ENCODE results near the gene GPT2. TPM values are rescaled to one million over a fixed set of nuclear protein-coding genes. Genes with fewer than 3 reads are reported as not detected.
"Not testable (repeated sequence)": the region's sequence is repeated elsewhere in the genome, so short reads cannot be mapped to it uniquely, and the experiment has no call there.

Gene GPT2
- total RNA-seq, 1 donor from 2014 or later = 15.7 TPM

- H3K4me3 ChIP-seq (ENCODE audit: low read length in 3 of 3) = no peak overlapping the region
- peaks cover 2 to 5% (median 3%) of the 10 kb centered on the region in 3 donors for H3K4me1 ChIP-seq (ENCODE audit: control insufficient read depth in 3 of 3, insufficient read depth in 3 of 3, low read length in 3 of 3)
- no peaks in the 10 kb centered on the region for H3K9me3 ChIP-seq (ENCODE audit: control insufficient read depth in 3 of 3, low read length in 3 of 3)
- no peak overlapping the region for H3K27ac ChIP-seq (ENCODE audit: low read depth, low read length)
- no peak overlapping the region for H3K9ac ChIP-seq (ENCODE audit: low read depth in 1 of 3, low read length in 3 of 3)
- no peaks in the 10 kb centered on the region for H3K36me3 ChIP-seq (ENCODE audit: control insufficient read depth in 3 of 3, insufficient read depth in 3 of 3, low read length in 3 of 3)
- H3K27me3 ChIP-seq (ENCODE audit: control insufficient read depth in 3 of 3, insufficient read depth in 3 of 3, low read length in 3 of 3) = no peaks in the 10 kb centered on the region
Observed at GRCh38 chr16:46866286-46866685, 17.9 kb upstream of the GPT2 start.

- not testable (repeated sequence) for H3K9ac ChIP-seq (ENCODE audit: low read depth in 1 of 3, low read length in 3 of 3); H3K4me1 ChIP-seq (ENCODE audit: control insufficient read depth in 3 of 3, insufficient read depth in 3 of 3, low read length in 3 of 3); H3K9me3 ChIP-seq (ENCODE audit: control insufficient read depth in 3 of 3, low read length in 3 of 3); H3K27ac ChIP-seq (ENCODE audit: low read depth, low read length); H3K4me3 ChIP-seq (ENCODE audit: low read length in 3 of 3); H3K27me3 ChIP-seq (ENCODE audit: control insufficient read depth in 3 of 3, insufficient read depth in 3 of 3, low read length in 3 of 3); H3K36me3 ChIP-seq (ENCODE audit: control insufficient read depth in 3 of 3, insufficient read depth in 3 of 3, low read length in 3 of 3)
Observed at GRCh38 chr16:46867486-46867885, 16.7 kb upstream of the GPT2 start.

GRCh38 chr16:46868891-46869290 lies 15.3 kb upstream of the GPT2 start:
- H3K9ac ChIP-seq (ENCODE audit: low read depth in 1 of 3, low read length in 3 of 3) = not testable (repeated sequence)

GRCh38 chr16:46871597-46871996 lies 12.6 kb upstream of the GPT2 start:
- Histone ChIP-seq H3K27ac (ENCODE audit: low read depth, low read length) (no peak overlapping the region), H3K36me3 (ENCODE audit: control insufficient read depth in 3 of 3, insufficient read depth in 3 of 3, low read length in 3 of 3) (no peaks in the 10 kb centered on the region), H3K9me3 (ENCODE audit: control insufficient read depth in 3 of 3, low read length in 3 of 3) (no peaks in the 10 kb centered on the region), H3K4me1 (ENCODE audit: control insufficient read depth in 3 of 3, insufficient read depth in 3 of 3, low read length in 3 of 3) (no peaks in the 10 kb centered on the region), H3K9ac (ENCODE audit: low read depth in 1 of 3, low read length in 3 of 3) (no peak overlapping the region), H3K4me3 (ENCODE audit: low read length in 3 of 3) (no peak overlapping the region), H3K27me3 (ENCODE audit: control insufficient read depth in 3 of 3, insufficient read depth in 3 of 3, low read length in 3 of 3) (no peaks in the 10 kb centered on the region)

More at GRCh38 chr16:46868891-46869290, 15.3 kb upstream of the GPT2 start:
- H3K4me1 ChIP-seq (ENCODE audit: control insufficient read depth in 3 of 3, insufficient read depth in 3 of 3, low read length in 3 of 3); H3K9me3 ChIP-seq (ENCODE audit: control insufficient read depth in 3 of 3, low read length in 3 of 3); H3K4me3 ChIP-seq (ENCODE audit: low read length in 3 of 3); H3K27me3 ChIP-seq (ENCODE audit: control insufficient read depth in 3 of 3, insufficient read depth in 3 of 3, low read length in 3 of 3); H3K27ac ChIP-seq (ENCODE audit: low read depth, low read length); H3K36me3 ChIP-seq (ENCODE audit: control insufficient read depth in 3 of 3, insufficient read depth in 3 of 3, low read length in 3 of 3): not testable (repeated sequence)

GRCh38 chr16:46873201-46873600 lies 11.0 kb upstream of the GPT2 start:
- Histone ChIP-seq H3K9me3 (ENCODE audit: control insufficient read depth in 3 of 3, low read length in 3 of 3) (no peaks in the 10 kb centered on the region), H3K4me3 (ENCODE audit: low read length in 3 of 3) (no peak overlapping the region), H3K4me1 (ENCODE audit: control insufficient read depth in 3 of 3, insufficient read depth in 3 of 3, low read length in 3 of 3) (no peaks in the 10 kb centered on the region), H3K27me3 (ENCODE audit: control insufficient read depth in 3 of 3, insufficient read depth in 3 of 3, low read length in 3 of 3) (no peaks in the 10 kb centered on the region), H3K9ac (ENCODE audit: low read depth in 1 of 3, low read length in 3 of 3) (no peak overlapping the region), H3K27ac (ENCODE audit: low read depth, low read length) (no peak overlapping the region), H3K36me3 (ENCODE audit: control insufficient read depth in 3 of 3, insufficient read depth in 3 of 3, low read length in 3 of 3) (no peaks in the 10 kb centered on the region)

GRCh38 chr16:46875243-46875642 lies 8.9 kb upstream of the GPT2 start:
- Histone ChIP-seq H3K27me3 (ENCODE audit: control insufficient read depth in 3 of 3, insufficient read depth in 3 of 3, low read length in 3 of 3) (no peaks in the 10 kb centered on the region), H3K4me3 (ENCODE audit: low read length in 3 of 3) (no peak overlapping the region), H3K9me3 (ENCODE audit: control insufficient read depth in 3 of 3, low read length in 3 of 3) (no peaks in the 10 kb centered on the region), H3K9ac (ENCODE audit: low read depth in 1 of 3, low read length in 3 of 3) (no peak overlapping the region), H3K4me1 (ENCODE audit: control insufficient read depth in 3 of 3, insufficient read depth in 3 of 3, low read length in 3 of 3) (no peaks in the 10 kb centered on the region), H3K36me3 (ENCODE audit: control insufficient read depth in 3 of 3, insufficient read depth in 3 of 3, low read length in 3 of 3) (no peaks in the 10 kb centered on the region), H3K27ac (ENCODE audit: low read depth, low read length) (no peak overlapping the region)

- H3K27me3 ChIP-seq (ENCODE audit: control insufficient read depth in 3 of 3, insufficient read depth in 3 of 3, low read length in 3 of 3) = no peaks in the 10 kb centered on the region
- H3K36me3 ChIP-seq (ENCODE audit: control insufficient read depth in 3 of 3, insufficient read depth in 3 of 3, low read length in 3 of 3) = no peaks in the 10 kb centered on the region
- H3K9ac ChIP-seq (ENCODE audit: low read depth in 1 of 3, low read length in 3 of 3) = no peak overlapping the region
- H3K27ac ChIP-seq (ENCODE audit: low read depth, low read length) = no peak overlapping the region
- peaks cover 32 to 34% (median 32%) of the 10 kb centered on the region in 3 donors for H3K4me1 ChIP-seq (ENCODE audit: control insufficient read depth in 3 of 3, insufficient read depth in 3 of 3, low read length in 3 of 3)
- no peak overlapping the region for H3K4me3 ChIP-seq (ENCODE audit: low read length in 3 of 3)
- H3K9me3 ChIP-seq (ENCODE audit: control insufficient read depth in 3 of 3, low read length in 3 of 3) = no peaks in the 10 kb centered on the region
Observed at GRCh38 chr16:46882304-46882939, 1.7 kb upstream of the GPT2 start.

GRCh38 chr16:46882940-46883307 lies 1.2 kb upstream of the GPT2 start:
- Histone ChIP-seq H3K27ac (ENCODE audit: low read depth, low read length) (peak overlapping the region; percentile 76), H3K27me3 (ENCODE audit: control insufficient read depth in 3 of 3, insufficient read depth in 3 of 3, low read length in 3 of 3) (no peaks in the 10 kb centered on the region), H3K9me3 (ENCODE audit: control insufficient read depth in 3 of 3, low read length in 3 of 3) (no peaks in the 10 kb centered on the region), H3K36me3 (ENCODE audit: control insufficient read depth in 3 of 3, insufficient read depth in 3 of 3, low read length in 3 of 3) (no peaks in the 10 kb centered on the region), H3K9ac (ENCODE audit: low read depth in 1 of 3, low read length in 3 of 3) (peak overlapping the region in 2 of 3 donors; percentile 69 to 89), H3K4me1 (ENCODE audit: control insufficient read depth in 3 of 3, insufficient read depth in 3 of 3, low read length in 3 of 3) (peaks cover 37 to 39% (median 37%) of the 10 kb centered on the region in 3 donors), H3K4me3 (ENCODE audit: low read length in 3 of 3) (peak overlapping the region in 1 of 3 donors; percentile 71)

- H3K27ac ChIP-seq (ENCODE audit: low read depth, low read length) = peak overlapping the region; percentile 76
- peak overlapping the region; percentile 25 to 89 (median 69) for H3K9ac ChIP-seq (ENCODE audit: low read depth in 1 of 3, low read length in 3 of 3)
- peaks cover 40 to 43% (median 41%) of the 10 kb centered on the region in 3 donors for H3K4me1 ChIP-seq (ENCODE audit: control insufficient read depth in 3 of 3, insufficient read depth in 3 of 3, low read length in 3 of 3)
- peak overlapping the region; percentile 71 to 94 (median 91) for H3K4me3 ChIP-seq (ENCODE audit: low read length in 3 of 3)
- no peaks in the 10 kb centered on the region for H3K9me3 ChIP-seq (ENCODE audit: control insufficient read depth in 3 of 3, low read length in 3 of 3)
- no peaks in the 10 kb centered on the region for H3K36me3 ChIP-seq (ENCODE audit: control insufficient read depth in 3 of 3, insufficient read depth in 3 of 3, low read length in 3 of 3)
- H3K27me3 ChIP-seq (ENCODE audit: control insufficient read depth in 3 of 3, insufficient read depth in 3 of 3, low read length in 3 of 3) = no peaks in the 10 kb centered on the region
Observed at GRCh38 chr16:46883353-46883689, 841 bp upstream of the GPT2 start.

GRCh38 chr16:46884513-46885293 lies 541 bp downstream of the GPT2 start:
- H3K36me3 ChIP-seq (ENCODE audit: control insufficient read depth in 3 of 3, insufficient read depth in 3 of 3, low read length in 3 of 3) = peaks cover 0 to 2% (median 0%) of the 10 kb centered on the region in 3 donors
- peaks cover 46 to 50% (median 46%) of the 10 kb centered on the region in 3 donors for H3K4me1 ChIP-seq (ENCODE audit: control insufficient read depth in 3 of 3, insufficient read depth in 3 of 3, low read length in 3 of 3)
- H3K9ac ChIP-seq (ENCODE audit: low read depth in 1 of 3, low read length in 3 of 3) = peak overlapping the region; percentile 70 to 89 (median 83)
- no peaks in the 10 kb centered on the region for H3K9me3 ChIP-seq (ENCODE audit: control insufficient read depth in 3 of 3, low read length in 3 of 3)
- H3K27me3 ChIP-seq (ENCODE audit: control insufficient read depth in 3 of 3, insufficient read depth in 3 of 3, low read length in 3 of 3) = no peaks in the 10 kb centered on the region
- H3K4me3 ChIP-seq (ENCODE audit: low read length in 3 of 3) = peak overlapping the region; percentile 65 to 94 (median 90)
- peak overlapping the region; percentile 80 for H3K27ac ChIP-seq (ENCODE audit: low read depth, low read length)

Measured in skeletal muscle tissue (tissue), 4 donors.